ENCODE data around the gene ATP2C1. TPM values are rescaled to one million over a fixed set of nuclear protein-coding genes. Genes with fewer than 3 reads are reported as not detected.

ATP2C1 gene
- total and polyA plus RNA-seq, 2 experiments from 2014 or later: 28.1 to 75.7 TPM

DNA sequence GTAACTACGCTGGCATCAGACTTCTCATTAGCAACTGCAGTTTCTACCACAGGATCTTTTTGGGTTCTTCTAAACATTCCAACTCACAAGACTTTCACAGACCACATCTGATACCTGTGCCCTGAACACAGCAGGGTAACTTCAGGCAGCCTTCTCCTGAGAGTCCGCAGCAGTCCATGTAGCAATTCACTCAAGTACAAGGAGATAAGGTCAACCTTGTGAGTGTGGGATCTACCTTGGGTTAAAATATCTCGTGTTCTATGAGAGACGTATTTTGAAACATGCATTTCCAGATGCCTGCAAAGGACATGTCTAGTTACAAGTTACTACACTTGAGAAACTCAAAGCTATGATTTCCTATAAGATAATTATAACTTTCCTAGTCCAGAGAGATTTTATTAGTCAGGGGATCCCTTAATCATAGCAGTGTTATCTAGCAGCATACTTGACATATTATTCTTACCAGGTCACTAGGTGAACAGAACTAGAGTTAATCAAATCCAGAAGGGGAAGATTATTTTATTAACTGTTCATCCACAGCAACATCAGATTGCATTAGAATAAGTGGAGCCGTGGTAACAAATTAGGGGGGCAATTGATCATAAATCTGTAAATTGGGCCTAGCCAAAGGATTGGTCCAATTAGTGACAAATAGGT, 66.4 kb downstream of the ATP2C1 start:
- TF ChIP-seq, protein P1, sequence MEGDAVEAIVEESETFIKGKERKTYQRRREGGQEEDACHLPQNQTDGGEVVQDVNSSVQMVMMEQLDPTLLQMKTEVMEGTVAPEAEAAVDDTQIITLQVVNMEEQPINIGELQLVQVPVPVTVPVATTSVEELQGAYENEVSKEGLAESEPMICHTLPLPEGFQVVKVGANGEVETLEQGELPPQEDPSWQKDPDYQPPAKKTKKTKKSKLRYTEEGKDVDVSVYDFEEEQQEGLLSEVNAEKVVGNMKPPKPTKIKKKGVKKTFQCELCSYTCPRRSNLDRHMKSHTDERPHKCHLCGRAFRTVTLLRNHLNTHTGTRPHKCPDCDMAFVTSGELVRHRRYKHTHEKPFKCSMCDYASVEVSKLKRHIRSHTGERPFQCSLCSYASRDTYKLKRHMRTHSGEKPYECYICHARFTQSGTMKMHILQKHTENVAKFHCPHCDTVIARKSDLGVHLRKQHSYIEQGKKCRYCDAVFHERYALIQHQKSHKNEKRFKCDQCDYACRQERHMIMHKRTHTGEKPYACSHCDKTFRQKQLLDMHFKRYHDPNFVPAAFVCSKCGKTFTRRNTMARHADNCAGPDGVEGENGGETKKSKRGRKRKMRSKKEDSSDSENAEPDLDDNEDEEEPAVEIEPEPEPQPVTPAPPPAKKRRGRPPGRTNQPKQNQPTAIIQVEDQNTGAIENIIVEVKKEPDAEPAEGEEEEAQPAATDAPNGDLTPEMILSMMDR (conservative IDR thresholded peaks at IDR 0.05; ENCODE audit: low read depth in 2 of 2): no peak
- TF ChIP-seq, protein P2, sequence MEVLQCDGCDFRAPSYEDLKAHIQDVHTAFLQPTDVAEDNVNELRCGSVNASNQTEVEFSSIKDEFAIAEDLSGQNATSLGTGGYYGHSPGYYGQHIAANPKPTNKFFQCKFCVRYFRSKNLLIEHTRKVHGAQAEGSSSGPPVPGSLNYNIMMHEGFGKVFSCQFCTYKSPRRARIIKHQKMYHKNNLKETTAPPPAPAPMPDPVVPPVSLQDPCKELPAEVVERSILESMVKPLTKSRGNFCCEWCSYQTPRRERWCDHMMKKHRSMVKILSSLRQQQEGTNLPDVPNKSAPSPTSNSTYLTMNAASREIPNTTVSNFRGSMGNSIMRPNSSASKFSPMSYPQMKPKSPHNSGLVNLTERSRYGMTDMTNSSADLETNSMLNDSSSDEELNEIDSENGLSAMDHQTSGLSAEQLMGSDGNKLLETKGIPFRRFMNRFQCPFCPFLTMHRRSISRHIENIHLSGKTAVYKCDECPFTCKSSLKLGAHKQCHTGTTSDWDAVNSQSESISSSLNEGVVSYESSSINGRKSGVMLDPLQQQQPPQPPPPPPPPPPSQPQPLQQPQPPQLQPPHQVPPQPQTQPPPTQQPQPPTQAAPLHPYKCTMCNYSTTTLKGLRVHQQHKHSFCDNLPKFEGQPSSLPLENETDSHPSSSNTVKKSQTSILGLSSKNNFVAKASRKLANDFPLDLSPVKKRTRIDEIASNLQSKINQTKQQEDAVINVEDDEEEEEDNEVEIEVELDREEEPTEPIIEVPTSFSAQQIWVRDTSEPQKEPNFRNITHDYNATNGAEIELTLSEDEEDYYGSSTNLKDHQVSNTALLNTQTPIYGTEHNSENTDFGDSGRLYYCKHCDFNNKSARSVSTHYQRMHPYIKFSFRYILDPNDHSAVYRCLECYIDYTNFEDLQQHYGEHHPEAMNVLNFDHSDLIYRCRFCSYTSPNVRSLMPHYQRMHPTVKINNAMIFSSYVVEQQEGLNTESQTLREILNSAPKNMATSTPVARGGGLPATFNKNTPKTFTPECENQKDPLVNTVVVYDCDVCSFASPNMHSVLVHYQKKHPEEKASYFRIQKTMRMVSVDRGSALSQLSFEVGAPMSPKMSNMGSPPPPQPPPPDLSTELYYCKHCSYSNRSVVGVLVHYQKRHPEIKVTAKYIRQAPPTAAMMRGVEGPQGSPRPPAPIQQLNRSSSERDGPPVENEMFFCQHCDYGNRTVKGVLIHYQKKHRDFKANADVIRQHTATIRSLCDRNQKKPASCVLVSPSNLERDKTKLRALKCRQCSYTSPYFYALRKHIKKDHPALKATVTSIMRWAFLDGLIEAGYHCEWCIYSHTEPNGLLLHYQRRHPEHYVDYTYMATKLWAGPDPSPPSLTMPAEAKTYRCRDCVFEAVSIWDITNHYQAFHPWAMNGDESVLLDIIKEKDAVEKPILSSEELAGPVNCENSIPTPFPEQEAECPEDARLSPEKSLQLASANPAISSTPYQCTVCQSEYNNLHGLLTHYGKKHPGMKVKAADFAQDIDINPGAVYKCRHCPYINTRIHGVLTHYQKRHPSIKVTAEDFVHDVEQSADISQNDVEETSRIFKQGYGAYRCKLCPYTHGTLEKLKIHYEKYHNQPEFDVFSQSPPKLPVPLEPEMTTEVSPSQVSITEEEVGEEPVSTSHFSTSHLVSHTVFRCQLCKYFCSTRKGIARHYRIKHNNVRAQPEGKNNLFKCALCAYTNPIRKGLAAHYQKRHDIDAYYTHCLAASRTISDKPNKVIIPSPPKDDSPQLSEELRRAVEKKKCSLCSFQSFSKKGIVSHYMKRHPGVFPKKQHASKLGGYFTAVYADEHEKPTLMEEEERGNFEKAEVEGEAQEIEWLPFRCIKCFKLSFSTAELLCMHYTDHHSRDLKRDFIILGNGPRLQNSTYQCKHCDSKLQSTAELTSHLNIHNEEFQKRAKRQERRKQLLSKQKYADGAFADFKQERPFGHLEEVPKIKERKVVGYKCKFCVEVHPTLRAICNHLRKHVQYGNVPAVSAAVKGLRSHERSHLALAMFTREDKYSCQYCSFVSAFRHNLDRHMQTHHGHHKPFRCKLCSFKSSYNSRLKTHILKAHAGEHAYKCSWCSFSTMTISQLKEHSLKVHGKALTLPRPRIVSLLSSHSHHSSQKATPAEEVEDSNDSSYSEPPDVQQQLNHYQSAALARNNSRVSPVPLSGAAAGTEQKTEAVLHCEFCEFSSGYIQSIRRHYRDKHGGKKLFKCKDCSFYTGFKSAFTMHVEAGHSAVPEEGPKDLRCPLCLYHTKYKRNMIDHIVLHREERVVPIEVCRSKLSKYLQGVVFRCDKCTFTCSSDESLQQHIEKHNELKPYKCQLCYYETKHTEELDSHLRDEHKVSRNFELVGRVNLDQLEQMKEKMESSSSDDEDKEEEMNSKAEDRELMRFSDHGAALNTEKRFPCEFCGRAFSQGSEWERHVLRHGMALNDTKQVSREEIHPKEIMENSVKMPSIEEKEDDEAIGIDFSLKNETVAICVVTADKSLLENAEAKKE (CRISPR knock-in tag; IDR thresholded peaks at IDR 0.05): no peak
- no peak for TF ChIP-seq NANOG (IDR thresholded peaks at IDR 0.05; ENCODE audit: borderline replicate concordance)
- no peak for TF ChIP-seq EZH2 (IDR thresholded peaks at IDR 0.05; ENCODE audit: low read depth, unreplicated experiment)
- TF ChIP-seq STAT1 (IDR thresholded peaks at IDR 0.05; ENCODE audit: unreplicated experiment): no peak
- no peak for TF ChIP-seq JUNB (IDR thresholded peaks at IDR 0.05; ENCODE audit: unreplicated experiment)
- TF ChIP-seq ZNF114 (CRISPR knock-in tag; IDR thresholded peaks at IDR 0.05): no peak
- no peak for TF ChIP-seq POLR2AphosphoS5 (IDR thresholded peaks at IDR 0.05; ENCODE audit: low read depth)
- Mint-ChIP-seq H3K4me1 (peaks cover 8% of the 10 kb centered on the region; the same call in 2 of the 3 replicates), H3K4me3 (no peak overlapping the region), H3K27ac (no peak overlapping the region; the same call in 1 of the 2 replicates), H3K27me3 (ENCODE audit: insufficient read depth, low read depth, poor library complexity) (peaks cover 2% of the 10 kb centered on the region), H3K9me3 (no peaks in the 10 kb centered on the region), H3K36me3 (ENCODE audit: low read depth) (peaks cover 25% of the 10 kb centered on the region)
- no peaks in the 10 kb centered on the region for H3K27me3 ChIP-seq (ENCODE audit: insufficient read depth)
- H2AFZ ChIP-seq: no peak overlapping the region
- H3K79me2 ChIP-seq (replicated peaks; ENCODE audit: insufficient read depth): no peaks in the 10 kb centered on the region
- H3K27ac ChIP-seq (ENCODE audit: low read depth): no peak overlapping the region
- H3K9me2 ChIP-seq (ENCODE audit: insufficient read depth): no peaks in the 10 kb centered on the region
- ATAC-seq (no peak), DNase-seq (ENCODE audit: low spot score) (no peak)
- peaks cover 7% of the 10 kb centered on the region for H3K4me1 ChIP-seq (ENCODE audit: insufficient read depth)
- H4K20me1 ChIP-seq (replicated peaks; ENCODE audit: insufficient read depth): no peaks in the 10 kb centered on the region
- peaks cover 13% of the 10 kb centered on the region; the same call in 1 of the 2 replicates for H3K36me3 ChIP-seq (ENCODE audit: insufficient read depth)
- H3K4me3 ChIP-seq: no peak overlapping the region
- H3F3A ChIP-seq (replicated peaks; ENCODE audit: low read depth): no peaks in the 10 kb centered on the region
- no peak overlapping the region for H3K4me2 ChIP-seq

All from GM23338 (cell line).